Epithelial cell of proximal tubule (primary cell): ENCODE results near the gene NDUFB6. TPM values are rescaled to one million over a fixed set of nuclear protein-coding genes. Genes with fewer than 3 reads are reported as not detected.

ENCODE experiments used
- DNase-seq: peaks from one replicate; pipeline ENCODE4 v3.0.0-alpha.2; 2011; ENCODE audit warnings: low read depth
- H3K4me3 ChIP-seq: 2 replicates; pipeline ENCODE4 v1.5.1; 2011; ENCODE audit warnings: low read depth, mild to moderate bottlenecking, low read length
- CTCF ChIP-seq: conservative IDR thresholded peaks from 2 replicates; pipeline ENCODE4 v1.5.1; 2012; ENCODE audit warnings: low read depth, mild to moderate bottlenecking, low read length
- total RNA-seq: library from RNA; depleted of rRNA; stranded (reverse); fragments of >200 nt; gene quantifications from 2 replicates; pipeline ENCODE4 v1.2.3, GENCODE V29; 2015

Gene NDUFB6
- total RNA-seq, 1 donor from 2014 or later = 80.8 TPM

GRCh38 chr9:32543047-32543446 lies 29.9 kb downstream of the NDUFB6 start:
- no peak for TF ChIP-seq CTCF
- no peak overlapping the region for H3K4me3 ChIP-seq
- no peak for DNase-seq

- H3K4me3 ChIP-seq = no peak overlapping the region
- no peak for TF ChIP-seq CTCF
- no peak for DNase-seq
Observed at GRCh38 chr9:32533816-32534215, 39.1 kb downstream of the NDUFB6 start.

- no peak overlapping the region for H3K4me3 ChIP-seq
- DNase-seq = no peak
- no peak for TF ChIP-seq CTCF
Observed at GRCh38 chr9:32533336-32533735, 39.6 kb downstream of the NDUFB6 start.

GRCh38 chr9:32526707-32527048 lies 46.3 kb downstream of the NDUFB6 start:
- no peak for DNase-seq
- H3K4me3 ChIP-seq = peak overlapping the region; percentile 70
- TF ChIP-seq CTCF = no peak

GRCh38 chr9:32526041-32526706 lies 46.8 kb downstream of the NDUFB6 start, which contains the start of gene RIGI:
TSS of gene RIGI (minus strand) at chr9:32526196. CDS start at chr9:32526166, 30 bp downstream.
- peak; percentile 71 for DNase-seq
- peak within 1 kb of the TSS; percentile 70 for H3K4me3 ChIP-seq
- TF ChIP-seq CTCF = peak; percentile 62

GRCh38 chr9:32525709-32526030 lies 47.3 kb downstream of the NDUFB6 start:
- peak overlapping the region; percentile 70 for H3K4me3 ChIP-seq
- no peak for DNase-seq
- no peak for TF ChIP-seq CTCF
